Thyroid gland (tissue), 4 donors: ENCODE measurements around the gene APP. TPM values are rescaled to one million over a fixed set of nuclear protein-coding genes. Genes with fewer than 3 reads are reported as not detected.

Experiments used
- DNase-seq, 2 donors: peaks; one replicate each; pipeline ENCODE4 v3.0.0-alpha.2; 2019
- H3K27ac ChIP-seq, 3 donors: fragments of 200-600 bp; sonication (generic); 1 replicate in 2 of 3; 2 replicates in 1 of 3; pipeline ENCODE4 v1.5.1; 2016 to 2019; ENCODE audit warnings: mild to moderate bottlenecking in 1 of 3, moderate library complexity in 1 of 3
- H3K27me3 ChIP-seq: fragments of 200-600 bp; sonication (generic); one replicate; pipeline ENCODE4 v1.5.1; 2019
- H3K36me3 ChIP-seq, 2 donors: fragments of 200-600 bp; sonication (generic); one replicate each; pipeline ENCODE4 v1.5.1; 2016 to 2019
- H3K4me1 ChIP-seq, 2 donors: fragments of 200-600 bp; sonication (generic); one replicate each; pipeline ENCODE4 v1.5.1; 2017 to 2019
- H3K4me3 ChIP-seq, 3 donors: fragments of 200-600 bp; sonication (generic); replicated peaks in 1 of 3; 1 replicate in 2 of 3; 2 replicates in 1 of 3; pipeline ENCODE4 v1.5.1; 2016; ENCODE audit warnings: mild to moderate bottlenecking in 1 of 3
- H3K9me3 ChIP-seq: fragments of 200-600 bp; sonication (generic); one replicate; pipeline ENCODE4 v1.5.1; 2017
- POLR2A ChIP-seq, 2 donors: fragments of 450-650 bp; IDR thresholded peaks; one replicate each; pipeline ENCODE4 v1.6.1; 2017; ENCODE audit warnings: antibody characterized with exemption in 2 of 2, mild to moderate bottlenecking in 2 of 2, moderate library complexity in 1 of 2
- WGBS, 2 donors: methylation state at CpG; one replicate each; pipeline ENCODE4 v1.1.5; 2017; 5-methylcytosine and 5-hydroxymethylcytosine counted together
- intact Hi-C: fragments of 100-400 bp; cut with DNase I; formaldehyde crosslinking; loops from one replicate; pipeline ENCODE4 v1.15.1; 2023
- total RNA-seq, 4 donors: library from RNA; depleted of rRNA; stranded (reverse); fragments of >200 nt; gene quantifications; one replicate each; pipeline ENCODE4 v1.2.3, GENCODE V29; 2016
- TF ChIP-seq, protein P1 (sequence below), 6 experiments: fragments of 200-600 bp in 3 of 6; fragments of 450-650 bp in 3 of 6; sonication (generic) in 3 of 6; IDR thresholded peaks; one replicate each; pipeline ENCODE4 v1.5.1; 2016 to 2019; ENCODE audit warnings: antibody characterized with exemption in 6 of 6, mild to moderate bottlenecking in 2 of 6, inconsistent platforms in 1 of 6, moderate library complexity in 1 of 6

APP gene
- total RNA-seq, 4 donors from 2014 or later, result 513 to 716 (median 676) TPM

DNA sequence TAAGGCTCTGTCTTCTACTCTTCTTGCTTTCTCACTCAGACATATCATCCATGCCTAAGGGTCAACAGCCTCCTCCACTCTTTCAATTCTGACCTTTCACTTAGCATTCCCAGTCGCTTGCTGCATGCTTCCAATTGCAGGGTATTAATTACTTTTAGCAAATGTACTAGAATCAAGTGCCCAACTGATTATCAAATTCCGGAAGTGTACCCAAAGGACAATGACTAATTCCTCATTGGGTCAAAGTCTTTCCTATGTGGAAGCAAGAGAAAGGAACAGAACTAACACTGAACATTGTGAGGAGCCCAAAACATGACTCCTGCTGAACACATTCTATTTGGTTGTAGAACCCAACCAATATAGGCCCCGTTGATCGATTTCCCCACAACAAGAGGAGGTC lies 101.8 kb downstream of the APP start:
- TF ChIP-seq POLR2A (IDR thresholded peaks at IDR 0.05), result no peak
- TF ChIP-seq, protein P1, sequence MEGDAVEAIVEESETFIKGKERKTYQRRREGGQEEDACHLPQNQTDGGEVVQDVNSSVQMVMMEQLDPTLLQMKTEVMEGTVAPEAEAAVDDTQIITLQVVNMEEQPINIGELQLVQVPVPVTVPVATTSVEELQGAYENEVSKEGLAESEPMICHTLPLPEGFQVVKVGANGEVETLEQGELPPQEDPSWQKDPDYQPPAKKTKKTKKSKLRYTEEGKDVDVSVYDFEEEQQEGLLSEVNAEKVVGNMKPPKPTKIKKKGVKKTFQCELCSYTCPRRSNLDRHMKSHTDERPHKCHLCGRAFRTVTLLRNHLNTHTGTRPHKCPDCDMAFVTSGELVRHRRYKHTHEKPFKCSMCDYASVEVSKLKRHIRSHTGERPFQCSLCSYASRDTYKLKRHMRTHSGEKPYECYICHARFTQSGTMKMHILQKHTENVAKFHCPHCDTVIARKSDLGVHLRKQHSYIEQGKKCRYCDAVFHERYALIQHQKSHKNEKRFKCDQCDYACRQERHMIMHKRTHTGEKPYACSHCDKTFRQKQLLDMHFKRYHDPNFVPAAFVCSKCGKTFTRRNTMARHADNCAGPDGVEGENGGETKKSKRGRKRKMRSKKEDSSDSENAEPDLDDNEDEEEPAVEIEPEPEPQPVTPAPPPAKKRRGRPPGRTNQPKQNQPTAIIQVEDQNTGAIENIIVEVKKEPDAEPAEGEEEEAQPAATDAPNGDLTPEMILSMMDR (IDR thresholded peaks at IDR 0.05), result no peak
- WGBS, 2 donors, result 87 to 91% methylated on average over 4 of the region's 4 CpGs
- Histone ChIP-seq H3K27me3 (no peaks in the 10 kb centered on the region), H3K36me3 (no peaks in the 10 kb centered on the region), H3K4me1 (peaks cover 38 to 45% of the 10 kb centered on the region in 2 donors), H3K9me3 (no peaks in the 10 kb centered on the region), H3K27ac (no peak overlapping the region), H3K4me3 (no peak overlapping the region)
- intact Hi-C loops, result loop anchor here (10.0 kb wide), 1 partner anchor 106 kb away; the partner anchor contains the start of gene APP
- DNase-seq, result no peak

DNA sequence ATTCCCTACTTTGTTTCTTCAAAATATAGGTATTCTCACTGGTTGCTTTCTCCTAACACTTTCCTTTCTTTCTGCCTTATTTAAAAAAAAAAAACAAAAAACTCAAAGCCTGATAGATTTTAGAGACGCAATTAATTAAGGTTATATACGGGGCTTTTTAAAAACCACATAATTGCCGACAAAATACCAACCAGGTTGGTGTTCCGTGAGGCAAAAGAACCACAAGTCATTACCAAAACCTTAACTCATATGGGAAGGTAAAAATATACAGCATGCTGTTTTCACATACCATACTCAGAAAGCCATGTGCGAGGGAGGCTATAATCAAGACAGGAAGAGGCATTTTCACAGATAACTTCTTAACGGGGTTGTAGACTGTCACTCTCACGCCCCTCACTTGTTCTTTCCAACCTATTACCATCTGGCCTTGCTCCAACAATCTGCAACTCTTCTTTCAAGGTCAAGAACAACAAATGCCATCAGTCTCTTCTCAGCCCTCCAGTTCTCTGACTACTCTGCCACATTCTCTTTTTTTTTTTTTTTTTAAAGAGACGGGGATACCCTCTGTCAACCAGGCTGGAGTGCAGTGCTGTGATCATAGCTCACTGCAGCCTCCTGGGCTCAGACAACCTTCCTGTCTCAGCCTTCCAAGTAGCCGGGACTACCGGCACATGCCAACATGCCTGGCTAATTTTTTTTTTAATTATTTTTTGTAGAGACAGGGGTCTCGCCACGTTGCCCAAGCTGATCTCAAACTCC lies 102.6 kb downstream of the APP start:
- H3K36me3 ChIP-seq, result no peaks in the 10 kb centered on the region
- TF ChIP-seq, protein P1 (IDR thresholded peaks at IDR 0.05), result no peak
- no peak for TF ChIP-seq POLR2A (IDR thresholded peaks at IDR 0.05)
- peak; percentile 17 for DNase-seq
- H3K4me1 ChIP-seq, result peaks cover 38 to 45% of the 10 kb centered on the region in 2 donors
- no peaks in the 10 kb centered on the region for H3K27me3 ChIP-seq
- intact Hi-C loops, result loop anchor here (10.0 kb wide), 1 partner anchor 107 kb away; the partner anchor contains the start of gene APP
- WGBS, 2 donors, result 67% methylated on average over 12 of the region's 12 CpGs
- H3K4me3 ChIP-seq, result no peak overlapping the region
- H3K9me3 ChIP-seq, result no peaks in the 10 kb centered on the region
- no peak overlapping the region for H3K27ac ChIP-seq

DNA sequence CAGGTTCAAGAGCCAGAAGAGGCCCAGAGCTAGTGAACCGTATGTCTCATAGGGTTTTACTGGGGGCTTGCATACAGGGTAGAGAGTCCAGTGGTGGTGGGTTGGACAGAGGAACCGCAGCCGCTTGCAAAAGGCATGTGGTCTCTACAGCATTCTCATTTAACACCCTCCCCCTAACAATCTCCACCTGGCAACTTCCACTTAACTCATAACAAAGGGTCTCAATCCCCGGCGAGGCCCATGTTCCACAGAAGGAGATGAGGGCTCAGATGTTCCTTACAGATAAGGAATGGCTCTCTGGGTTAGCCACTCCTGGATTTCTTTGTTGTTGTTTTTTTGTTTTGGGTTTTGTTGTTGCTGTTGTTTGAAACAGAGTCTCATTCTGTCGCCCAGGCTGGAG lies 106.1 kb downstream of the APP start:
- Histone ChIP-seq H3K4me3 (no peak overlapping the region), H3K36me3 (no peaks in the 10 kb centered on the region), H3K27me3 (no peaks in the 10 kb centered on the region), H3K27ac (no peak overlapping the region), H3K9me3 (no peaks in the 10 kb centered on the region), H3K4me1 (peaks cover 12 to 17% of the 10 kb centered on the region in 2 donors)
- TF ChIP-seq, protein P1 (IDR thresholded peaks at IDR 0.05), result no peak
- TF ChIP-seq POLR2A (IDR thresholded peaks at IDR 0.05), result no peak
- intact Hi-C loops, result loop anchor here (10.0 kb wide), 1 partner anchor 110 kb away; the partner anchor contains the start of gene APP
- DNase-seq, result no peak
- WGBS, 2 donors, result 91 to 92% methylated on average over 6 of the region's 6 CpGs

DNA sequence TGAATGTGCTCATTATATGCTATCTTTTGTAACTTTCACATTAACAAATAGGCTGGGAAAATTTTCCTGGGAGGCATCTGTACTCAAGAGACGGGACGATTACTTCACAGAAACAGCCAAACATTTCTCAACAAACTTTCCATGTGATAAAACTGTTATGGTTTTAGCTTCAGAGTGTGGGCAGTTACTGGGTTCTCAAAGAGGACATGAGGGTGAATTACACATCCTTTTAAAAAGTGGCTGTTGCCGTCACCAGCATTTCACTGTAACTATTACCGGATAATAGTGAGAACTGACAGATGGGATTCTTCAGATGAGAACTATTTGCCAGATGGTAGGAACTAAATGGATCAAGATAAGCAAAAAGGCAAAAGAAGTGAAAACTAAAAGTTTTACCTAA lies 109.1 kb downstream of the APP start:
- WGBS, 2 donors, result 84 to 88% methylated on average over 4 of the region's 4 CpGs
- intact Hi-C loops, result loop anchor here (10.0 kb wide), 1 partner anchor 113 kb away; the partner anchor contains the start of gene APP

More for the DNA sequence above, 109.1 kb downstream of the APP start:
- Histone ChIP-seq H3K27me3 (no peaks in the 10 kb centered on the region), H3K4me1 (no peaks in the 10 kb centered on the region), H3K9me3 (no peaks in the 10 kb centered on the region), H3K27ac (no peak overlapping the region), H3K4me3 (no peak overlapping the region), H3K36me3 (no peaks in the 10 kb centered on the region)
- TF ChIP-seq, protein P1 (IDR thresholded peaks at IDR 0.05), result no peak
- no peak for TF ChIP-seq POLR2A (IDR thresholded peaks at IDR 0.05)
- no peak for DNase-seq
